Thymus (tissue), 11 donors: ENCODE measurements around the gene CD4. TPM values are rescaled to one million over a fixed set of nuclear protein-coding genes. Genes with fewer than 3 reads are reported as not detected.

Experiments used
- DNase-seq, 9 donors: peaks; one replicate each; pipeline ENCODE4 v3.0.0-alpha.2; 2013; ENCODE audit warnings: low spot score in 9 of 9, low read depth in 6 of 9, missing footprints in 1 of 9
- H3K27ac ChIP-seq, 2 donors: one replicate each; pipeline ENCODE4 v1.5.1; 2013; ENCODE audit warnings: control low read depth in 1 of 2, low read depth in 1 of 2, low read length in 1 of 2, mild to moderate bottlenecking in 1 of 2, moderate library complexity in 1 of 2
- H3K27me3 ChIP-seq, 2 donors: one replicate each; pipeline ENCODE4 v1.5.1; 2013; ENCODE audit warnings: low read length in 1 of 2; ENCODE audit not compliant: control insufficient read depth in 2 of 2, insufficient read depth in 1 of 2
- H3K36me3 ChIP-seq, 2 donors: one replicate each; pipeline ENCODE4 v1.5.1; 2013; ENCODE audit warnings: low read length in 1 of 2, mild to moderate bottlenecking in 1 of 2, moderate library complexity in 1 of 2; ENCODE audit not compliant: control insufficient read depth in 2 of 2, insufficient read depth in 2 of 2
- H3K4me1 ChIP-seq, 2 donors: one replicate each; pipeline ENCODE4 v1.5.1; 2013; ENCODE audit warnings: low read length in 2 of 2; ENCODE audit not compliant: control insufficient read depth in 2 of 2, insufficient read depth in 2 of 2
- H3K4me3 ChIP-seq, 2 donors: one replicate each; pipeline ENCODE4 v1.5.1; 2013; ENCODE audit warnings: low read length in 2 of 2, control low read depth in 1 of 2, mild to moderate bottlenecking in 1 of 2
- H3K9me3 ChIP-seq, 2 donors: one replicate each; pipeline ENCODE4 v1.5.1; 2013; ENCODE audit warnings: low read length in 1 of 2, mild to moderate bottlenecking in 1 of 2; ENCODE audit not compliant: control insufficient read depth in 2 of 2, insufficient read depth in 1 of 2
- WGBS: extraction: QIAGEN DNeasy Blood & Tissue Kit; methylation state at CpG from one replicate; pipeline ENCODE4 v1.1.7; 2013; 5-methylcytosine and 5-hydroxymethylcytosine counted together
- polyA plus RNA-seq: library from polyadenylated mRNA; stranded (reverse); fragments of 200-250 nt; gene quantifications from one replicate; pipeline ENCODE4 v1.2.3, GENCODE V29; 2013
- total RNA-seq: library from RNA; stranded (reverse); fragments of 120-200 nt; gene quantifications from one replicate; pipeline ENCODE4 v1.2.4, GENCODE V29; 2013
- donor health status: healthy.

Gene CD4
- total and polyA plus RNA-seq, 2 donors, result 50.9 to 91.9 TPM

- H3K27me3 ChIP-seq, result peaks cover 0 to 13% of the 10 kb centered on the region in 2 donors
- H3K9me3 ChIP-seq, result no peaks in the 10 kb centered on the region
- H3K4me1 ChIP-seq, result no peaks in the 10 kb centered on the region
- no peak for DNase-seq
- 89% methylated on average over 24 of the region's 24 CpGs for WGBS
- H3K4me3 ChIP-seq, result no peak within 1 kb of the TSS
- no peak within 1 kb of the TSS for H3K27ac ChIP-seq
- H3K36me3 ChIP-seq, result peaks cover 6 to 10% of the 10 kb centered on the region in 2 donors
Observed at GRCh38 chr12:6840761-6841515, 51.6 kb downstream of the CD4 start, which contains the start of gene GNB3. Gene GNB3, plus strand, starts transcription at chr12:6840925. Its CDS starts 363 bp downstream, at chr12:6841288.

GRCh38 chr12:6842075-6842474 lies 52.7 kb downstream of the CD4 start:
- H3K36me3 ChIP-seq, result peaks cover 17 to 19% of the 10 kb centered on the region in 2 donors

GRCh38 chr12:6843118-6843902 lies 54.0 kb downstream of the CD4 start:
- peaks cover 0 to 7% of the 10 kb centered on the region in 2 donors for H3K27me3 ChIP-seq
- no peak overlapping the region for H3K27ac ChIP-seq
- WGBS, result 90% methylated on average over 16 of the region's 16 CpGs
- H3K4me1 ChIP-seq, result no peaks in the 10 kb centered on the region
- H3K36me3 ChIP-seq, result peaks cover 26 to 28% of the 10 kb centered on the region in 2 donors
- H3K9me3 ChIP-seq, result no peaks in the 10 kb centered on the region
- no peak for DNase-seq
- no peak overlapping the region for H3K4me3 ChIP-seq

More at GRCh38 chr12:6842075-6842474, 52.7 kb downstream of the CD4 start:
- no peak for DNase-seq
- Histone ChIP-seq H3K4me3 (no peak overlapping the region), H3K27me3 (peaks cover 0 to 13% of the 10 kb centered on the region in 2 donors), H3K27ac (no peak overlapping the region), H3K9me3 (no peaks in the 10 kb centered on the region), H3K4me1 (no peaks in the 10 kb centered on the region)
- 96% methylated on average over 4 of the region's 4 CpGs for WGBS

DNA sequence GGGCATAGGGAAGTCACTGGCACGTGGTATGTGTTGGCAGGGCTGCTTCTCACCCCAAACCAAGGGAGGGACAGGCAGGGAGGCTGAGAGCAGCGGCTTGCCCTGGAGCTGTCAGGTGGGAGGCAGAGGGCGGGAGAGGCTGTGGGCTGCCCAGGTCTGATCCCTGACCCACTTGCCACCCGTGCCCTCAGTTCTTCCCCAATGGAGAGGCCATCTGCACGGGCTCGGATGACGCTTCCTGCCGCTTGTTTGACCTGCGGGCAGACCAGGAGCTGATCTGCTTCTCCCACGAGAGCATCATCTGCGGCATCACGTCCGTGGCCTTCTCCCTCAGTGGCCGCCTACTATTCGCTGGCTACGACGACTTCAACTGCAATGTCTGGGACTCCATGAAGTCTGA lies 56.1 kb downstream of the CD4 start:
- no peak for DNase-seq
- Histone ChIP-seq H3K4me3 (no peak overlapping the region), H3K9me3 (no peaks in the 10 kb centered on the region), H3K4me1 (peaks cover 5 to 17% of the 10 kb centered on the region in 2 donors), H3K27me3 (peaks cover 0 to 2% of the 10 kb centered on the region in 2 donors), H3K27ac (no peak overlapping the region), H3K36me3 (peaks cover 30 to 44% of the 10 kb centered on the region in 2 donors)
- WGBS, result 94% methylated on average over 17 of the region's 17 CpGs

GRCh38 chr12:6846316-6846869 lies 57.1 kb downstream of the CD4 start:
- no peak for DNase-seq
- Histone ChIP-seq H3K4me1 (peaks cover 12 to 24% of the 10 kb centered on the region in 2 donors), H3K27ac (no peak overlapping the region), H3K4me3 (no peak overlapping the region), H3K36me3 (peaks cover 30 to 44% of the 10 kb centered on the region in 2 donors), H3K9me3 (no peaks in the 10 kb centered on the region), H3K27me3 (no peaks in the 10 kb centered on the region)
- 97% methylated on average over 7 of the region's 7 CpGs for WGBS

- DNase-seq, result no peak
- no peak overlapping the region for H3K27ac ChIP-seq
- no peaks in the 10 kb centered on the region for H3K27me3 ChIP-seq
- peaks cover 30 to 44% of the 10 kb centered on the region in 2 donors for H3K36me3 ChIP-seq
- peaks cover 12 to 26% of the 10 kb centered on the region in 2 donors for H3K4me1 ChIP-seq
- H3K9me3 ChIP-seq, result peaks cover 0 to 1% of the 10 kb centered on the region in 2 donors
- no peak overlapping the region for H3K4me3 ChIP-seq
- WGBS, result over 99% methylated on average over 2 of the region's 2 CpGs
Observed at GRCh38 chr12:6847676-6848075, 58.3 kb downstream of the CD4 start.

- Histone ChIP-seq H3K4me3 (no peak overlapping the region), H3K36me3 (peaks cover 34 to 50% of the 10 kb centered on the region in 2 donors), H3K27me3 (no peaks in the 10 kb centered on the region), H3K4me1 (peaks cover 19 to 39% of the 10 kb centered on the region in 2 donors), H3K9me3 (peaks cover 0 to 1% of the 10 kb centered on the region in 2 donors), H3K27ac (no peak overlapping the region)
- WGBS, result 68% methylated on average over 2 of the region's 2 CpGs
- DNase-seq, result no peak
Observed at GRCh38 chr12:6849427-6849826, 60.1 kb downstream of the CD4 start.

DNA sequence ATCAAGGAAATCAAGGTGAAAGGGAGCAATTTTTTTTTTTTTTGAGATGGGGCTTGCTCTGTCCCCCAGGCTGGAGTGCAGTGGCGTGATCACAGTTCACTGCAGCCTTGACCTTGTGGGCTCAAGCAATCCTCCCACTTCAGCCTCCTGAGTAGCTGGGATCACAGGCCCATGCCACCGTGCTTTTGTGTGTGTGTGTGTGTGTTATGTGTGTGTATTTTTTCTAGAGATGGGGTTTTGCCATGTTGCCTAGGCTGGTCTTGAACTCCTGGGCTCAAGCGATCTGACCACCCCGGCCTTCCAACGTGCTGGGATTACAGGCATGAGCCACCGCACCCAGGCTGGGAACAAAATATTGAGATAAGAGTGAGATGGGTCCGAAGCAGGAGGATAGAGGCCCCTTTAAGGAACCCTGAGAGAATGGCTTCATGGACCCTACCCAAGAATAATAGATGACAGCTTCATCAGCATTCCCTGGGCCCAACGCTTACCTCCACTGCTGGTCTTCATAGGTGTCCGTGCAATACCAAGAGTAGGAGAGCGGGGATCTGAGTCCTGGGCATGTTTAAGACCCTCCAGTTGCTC lies 60.7 kb downstream of the CD4 start:
- H3K4me3 ChIP-seq, result peak overlapping the region; percentile 81 to 90
- DNase-seq, result no peak
- H3K4me1 ChIP-seq, result peaks cover 19 to 39% of the 10 kb centered on the region in 2 donors
- peaks cover 35 to 52% of the 10 kb centered on the region in 2 donors for H3K36me3 ChIP-seq
- no peak overlapping the region for H3K27ac ChIP-seq
- 95% methylated on average over 10 of the region's 10 CpGs for WGBS
- H3K27me3 ChIP-seq, result no peaks in the 10 kb centered on the region
- H3K9me3 ChIP-seq, result peaks cover 0 to 1% of the 10 kb centered on the region in 2 donors
